Stimulated activated CD4-positive, alpha-beta T cell treated with anti-CD3 and anti-CD28 coated beads, Interleukin-12 subunit alpha, Interleukin-12 subunit beta, amount 100 ng/mL, for 4 hours (primary cell): ENCODE measurements around the gene ERGIC1.
"Not testable (repeated sequence)": the region's sequence is repeated elsewhere in the genome, so short reads cannot be mapped to it uniquely, and the experiment has no call there.

Experiments
- DNase-seq: peaks from one replicate; pipeline ENCODE4 v3.0.0-alpha.2; 2020

ERGIC1 gene

GRCh38 chr5:172885597-172886340 is 51.7 kb downstream of the ERGIC1 start:
- DNase-seq = no peak

- no peak for DNase-seq
Observed at GRCh38 chr5:172886476-172886875, 52.4 kb downstream of the ERGIC1 start.

- DNase-seq = no peak
Observed at GRCh38 chr5:172886974-172887501, 53.0 kb downstream of the ERGIC1 start.

- DNase-seq = no peak
Observed at GRCh38 chr5:172887692-172888091, 53.6 kb downstream of the ERGIC1 start.

- DNase-seq = no peak
Observed at GRCh38 chr5:172890659-172891058, 56.6 kb downstream of the ERGIC1 start.

- no peak for DNase-seq
Observed at GRCh38 chr5:172891716-172892421, 57.8 kb downstream of the ERGIC1 start.

GRCh38 chr5:172892713-172893112 is 58.7 kb downstream of the ERGIC1 start:
- DNase-seq = no peak

GRCh38 chr5:172894767-172895388 is 60.8 kb downstream of the ERGIC1 start:
- DNase-seq = no peak

- DNase-seq = no peak
Observed at GRCh38 chr5:172895549-172895948, 61.5 kb downstream of the ERGIC1 start.

GRCh38 chr5:172896465-172896864 is 62.4 kb downstream of the ERGIC1 start:
- DNase-seq = no peak

GRCh38 chr5:172897067-172897466 is 63.0 kb downstream of the ERGIC1 start:
- DNase-seq = not testable (repeated sequence)

- DNase-seq = no peak
Observed at GRCh38 chr5:172897481-172898217, 63.6 kb downstream of the ERGIC1 start.

- DNase-seq = no peak
Observed at GRCh38 chr5:172898218-172898842, 64.3 kb downstream of the ERGIC1 start.

- DNase-seq = no peak
Observed at GRCh38 chr5:172898843-172899369, 64.9 kb downstream of the ERGIC1 start.

GRCh38 chr5:172899436-172899835 is 65.4 kb downstream of the ERGIC1 start:
- DNase-seq = no peak

GRCh38 chr5:172901012-172901780 is 67.1 kb downstream of the ERGIC1 start:
- DNase-seq = no peak

GRCh38 chr5:172901788-172902496 is 67.9 kb downstream of the ERGIC1 start:
- no peak for DNase-seq

- DNase-seq = no peak
Observed at GRCh38 chr5:172902497-172903472, 68.7 kb downstream of the ERGIC1 start.

GRCh38 chr5:172903790-172904189 is 69.7 kb downstream of the ERGIC1 start:
- no peak for DNase-seq

GRCh38 chr5:172904312-172904642 is 70.2 kb downstream of the ERGIC1 start:
- DNase-seq = no peak
